SK-N-SH (cell line): ENCODE data around the gene COL5A1. TPM values are rescaled to one million over a fixed set of nuclear protein-coding genes. Genes with fewer than 3 reads are reported as not detected.
A peak's percentile ranks its signal among the peaks of the same experiment; 100 is the strongest.

Source experiments
- CTCF ChIA-PET: fragments of 300-600, 350-600 bp; formaldehyde crosslinking; extraction: SDS; loops from one replicate; lab custom pipeline; 2021; lab: Yijun Ruan, JAX
- POLR2A ChIA-PET: fragments of 350-600 bp; sonication (Branson Sonifier 250); formaldehyde crosslinking; extraction: SDS; loops from one replicate; lab custom pipeline; 2020; ENCODE audit warnings: antibody characterized with exemption, inconsistent platforms; lab: Yijun Ruan, JAX
- DNase-seq: peaks from one replicate; pipeline ENCODE4 v3.0.0; 2012
- H2AFZ ChIP-seq: fragments of 200-600 bp; sonication (generic); 2 replicates; pipeline ENCODE4 v1.8.1; 2016; ENCODE audit warnings: antibody characterized with exemption, mild to moderate bottlenecking, low read depth
- H3F3A ChIP-seq: fragments of 200-600 bp; sonication (generic); replicated peaks from 2 replicates; pipeline ENCODE3; 2016; ENCODE audit warnings: antibody characterized with exemption, mild to moderate bottlenecking; ENCODE audit not compliant: insufficient read depth
- H3K27ac ChIP-seq, 2 experiments: fragments of 200-500 bp in 1 of 2; fragments of 200-600 bp in 1 of 2; sonication (Bioruptor generic) in 1 of 2; sonication (generic), shearing (Covaris generic) in 1 of 2; 2 replicates each; pipeline versions ENCODE4 v1.5.1 to v1.6.1; 2014 to 2016; ENCODE audit warnings: low read depth in 2 of 2, inconsistent platforms in 1 of 2, low read length in 1 of 2, mild to moderate bottlenecking in 1 of 2, mixed read lengths in 1 of 2
- H3K27me3 ChIP-seq: fragments of 200-600 bp; sonication (generic), shearing (Covaris generic); 2 replicates; pipeline ENCODE4 v1.6.1; 2016; ENCODE audit warnings: mixed run types; ENCODE audit not compliant: insufficient read depth
- H3K36me3 ChIP-seq, 2 experiments: fragments of 200-500 bp in 1 of 2; fragments of 200-600 bp in 1 of 2; sonication (Bioruptor generic) in 1 of 2; sonication (generic) in 1 of 2; replicated peaks in 1 of 2; 2 replicates each; pipeline versions ENCODE3 to v1.5.1; 2014 to 2016; ENCODE audit warnings: low read length in 1 of 2, mild to moderate bottlenecking in 1 of 2; ENCODE audit not compliant: insufficient read depth in 2 of 2, control insufficient read depth in 1 of 2
- H3K4me1 ChIP-seq, 2 experiments: fragments of 200-500 bp in 1 of 2; fragments of 200-600 bp in 1 of 2; sonication (Bioruptor generic) in 1 of 2; sonication (generic), shearing (Covaris generic) in 1 of 2; 2 replicates each; pipeline versions ENCODE4 v1.5.1 to v1.6.1; 2014 to 2016; ENCODE audit warnings: low read depth in 1 of 2, low read length in 1 of 2, mixed run types in 1 of 2; ENCODE audit not compliant: insufficient read depth in 2 of 2, control insufficient read depth in 1 of 2
- H3K4me2 ChIP-seq: fragments of 200-600 bp; sonication (generic), shearing (Covaris generic); 2 replicates; pipeline ENCODE4 v1.6.1; 2017; ENCODE audit warnings: mixed run types
- H3K4me3 ChIP-seq, 2 experiments: fragments of 200-500 bp in 1 of 2; fragments of 200-600 bp in 1 of 2; sonication (Bioruptor generic) in 1 of 2; sonication (generic), shearing (Covaris generic) in 1 of 2; 2 replicates each; pipeline versions ENCODE4 v1.5.1 to v1.8.1; 2014 to 2016; ENCODE audit warnings: low read depth in 2 of 2, inconsistent platforms in 1 of 2, low read length in 1 of 2, mild to moderate bottlenecking in 1 of 2, mixed read lengths in 1 of 2, moderate library complexity in 1 of 2
- H3K79me2 ChIP-seq: fragments of 200-600 bp; sonication (generic); 2 replicates; pipeline ENCODE4 v1.8.1; 2017; ENCODE audit warnings: mild to moderate bottlenecking; ENCODE audit not compliant: insufficient read depth
- H3K9ac ChIP-seq: fragments of 200-600 bp; sonication (generic); 2 replicates; pipeline ENCODE4 v1.6.1; 2017; ENCODE audit warnings: mixed run types
- H3K9me2 ChIP-seq: fragments of 200-600 bp; sonication (generic); 2 replicates; pipeline ENCODE4 v1.6.1; 2017; ENCODE audit warnings: mixed run types
- H3K9me3 ChIP-seq: fragments of 200-600 bp; sonication (generic); 2 replicates; pipeline ENCODE4 v1.6.1; 2017; ENCODE audit warnings: mixed run types, mild to moderate bottlenecking, moderate library complexity
- H4K20me1 ChIP-seq: fragments of 200-600 bp; sonication (generic); 2 replicates; pipeline ENCODE4 v1.6.1; 2017; ENCODE audit warnings: mild to moderate bottlenecking, mixed run types; ENCODE audit not compliant: insufficient read depth
- EZH2phosphoT487 ChIP-seq: fragments of 200-600 bp; sonication (generic); IDR thresholded peaks from 2 replicates; pipeline ENCODE4 v1.6.1; 2017; ENCODE audit warnings: low read depth, mixed run types, mild to moderate bottlenecking, antibody characterized with exemption, moderate library complexity, borderline replicate concordance
- FOSL2 ChIP-seq: IDR thresholded peaks from 2 replicates; pipeline ENCODE4 v1.4.0; 2012; ENCODE audit warnings: low read depth, mild to moderate bottlenecking, moderate library complexity, borderline replicate concordance
- FOXJ3 ChIP-seq: sonication (generic); formaldehyde crosslinking; IDR thresholded peaks from 2 replicates; pipeline ENCODE4 v1.5.1; 2020; ENCODE audit warnings: mild to moderate bottlenecking, missing genetic modification reagents
- GABPA ChIP-seq: IDR thresholded peaks from 2 replicates; pipeline ENCODE4 v1.4.0; 2012; ENCODE audit warnings: low read depth, mild to moderate bottlenecking
- NRF1 ChIP-seq: IDR thresholded peaks from 2 replicates; pipeline ENCODE4 v1.6.1; 2012; ENCODE audit warnings: low read depth, mild to moderate bottlenecking, low read length
- POLR2AphosphoS5 ChIP-seq: IDR thresholded peaks from 2 replicates; pipeline ENCODE4 v1.6.1; 2012; ENCODE audit warnings: low read depth, low read length
- RAD21 ChIP-seq: IDR thresholded peaks from 2 replicates; pipeline ENCODE4 v1.6.1; 2012; ENCODE audit warnings: mild to moderate bottlenecking, low read length
- RCOR1 ChIP-seq: fragments of 150-350 bp; IDR thresholded peaks from 2 replicates; pipeline ENCODE4 v1.6.1; 2017; ENCODE audit warnings: antibody characterized with exemption, low read length
- RFX5 ChIP-seq: IDR thresholded peaks from 2 replicates; pipeline ENCODE4 v1.6.1; 2012; ENCODE audit warnings: mild to moderate bottlenecking, improper control_type of control experiment, low read length
- SMC3 ChIP-seq: IDR thresholded peaks from 2 replicates; pipeline ENCODE4 v1.6.1; 2012; ENCODE audit warnings: low read depth, low read length, improper control_type of control experiment
- TAF1 ChIP-seq: IDR thresholded peaks from 2 replicates; pipeline ENCODE4 v1.6.1; 2012; ENCODE audit warnings: low read depth, mild to moderate bottlenecking, low read length, moderate library complexity, borderline replicate concordance
- TCF12 ChIP-seq: IDR thresholded peaks from 2 replicates; pipeline ENCODE4 v1.4.0; 2012
- USF2 ChIP-seq: fragments of 150-350 bp; IDR thresholded peaks from 2 replicates; pipeline ENCODE4 v1.6.1; 2017; ENCODE audit warnings: antibody characterized with exemption, low read length, low read depth, borderline replicate concordance
- YY1 ChIP-seq: IDR thresholded peaks from 2 replicates; pipeline ENCODE4 v1.4.0; 2012; ENCODE audit warnings: low read depth, mild to moderate bottlenecking
- WGBS: methylation state at CpG from one replicate; pipeline ENCODE4 v1.1.6; 2017; ENCODE audit warnings: low lambda C conversion rate; 5-methylcytosine and 5-hydroxymethylcytosine counted together
- polyA plus RNA-seq, 3 experiments: library from polyadenylated mRNA; depleted of rRNA; stranded (reverse); fragments of >200 nt; gene quantifications; 2 replicates each; pipeline ENCODE4 v1.2.3, GENCODE V29; 2012

The COL5A1 gene
- polyA plus RNA-seq, 1 of the 3 experiments (the other 2 are of a cell fraction), result 73.8 TPM

GRCh38 chr9:134802216-134802795 is 160.7 kb downstream of the COL5A1 start:
- 92% methylated on average over 6 of the region's 17 CpGs for WGBS
- Histone ChIP-seq H3K4me3 (no peak overlapping the region), H3K9me2 (no peaks in the 10 kb centered on the region), H3K9ac (no peak overlapping the region), H3K79me2 (peaks cover 8% of the 10 kb centered on the region), H3K27ac (no peak overlapping the region), H3K4me2 (no peak overlapping the region), H3K4me1 (no peaks in the 10 kb centered on the region; a peak in 1 of 4 replicates), H3K27me3 (no peaks in the 10 kb centered on the region), H4K20me1 (peaks cover 5% of the 10 kb centered on the region; the same call in 1 of the 2 replicates), H2AFZ (no peak overlapping the region), H3K9me3 (no peaks in the 10 kb centered on the region), H3K36me3 (peaks cover 59 to 69% of the 10 kb centered on the region in 2 experiments), H3F3A (peaks cover 40% of the 10 kb centered on the region)
- TF ChIP-seq RAD21 (no peak), GABPA (no peak), TAF1 (no peak)
- POLR2A ChIA-PET, result no interaction called here
- DNase-seq, result no peak
- CTCF ChIA-PET, result interaction anchor here (1.4 to 1.7 kb wide), 2 partner anchors 7 to 24 kb away, joined by 3 to 5 read pairs; no protein-coding TSS in a partner anchor

GRCh38 chr9:134804871-134805270 is 163.3 kb downstream of the COL5A1 start:
- Histone ChIP-seq H3K4me3 (no peak overlapping the region), H3K4me1 (no peaks in the 10 kb centered on the region; a peak in 1 of 4 replicates), H3K79me2 (peaks cover 11% of the 10 kb centered on the region; the same call in 1 of the 2 replicates), H3K9me2 (no peaks in the 10 kb centered on the region), H3K4me2 (no peak overlapping the region), H3K27me3 (no peaks in the 10 kb centered on the region), H3F3A (peaks cover 54% of the 10 kb centered on the region), H4K20me1 (peaks cover 19% of the 10 kb centered on the region; the same call in 1 of the 2 replicates), H3K9me3 (no peaks in the 10 kb centered on the region), H3K9ac (no peak overlapping the region), H3K27ac (no peak overlapping the region), H3K36me3 (peaks cover 63 to 69% of the 10 kb centered on the region in 2 experiments), H2AFZ (no peak overlapping the region)
- ChIA-PET CTCF (interaction anchor here (1.1 kb wide), 1 partner anchor 635 kb away, joined by 3 read pairs; no protein-coding TSS in a partner anchor), POLR2A (interaction anchor here (0.7 kb wide), 1 partner anchor 420 kb away, joined by 3 read pairs; no protein-coding TSS in a partner anchor)
- WGBS, result 86% methylated on average over 4 of the region's 7 CpGs
- TF ChIP-seq NRF1, result no peak
- no peak for TF ChIP-seq POLR2AphosphoS5
- no peak for TF ChIP-seq FOSL2
- no peak for TF ChIP-seq RCOR1
- TF ChIP-seq YY1, result no peak
- no peak for TF ChIP-seq FOXJ3
- no peak for TF ChIP-seq TCF12
- DNase-seq, result no peak

- 81% methylated on average over 9 of the region's 9 CpGs for WGBS
- peaks cover 19% of the 10 kb centered on the region; the same call in 1 of the 2 replicates for H4K20me1 ChIP-seq
These were observed 166.3 kb downstream of the COL5A1 start for GRCh38 chr9:134807716-134808446.

More at GRCh38 chr9:134807716-134808446, 166.3 kb downstream of the COL5A1 start:
- peaks cover 3% of the 10 kb centered on the region; the same call in 1 of the 2 replicates for H3K79me2 ChIP-seq
- H3K27ac ChIP-seq, result peak overlapping the region in 1 of 2 experiments; percentile 33; a peak in 2 of 4 replicates
- no peak for TF ChIP-seq RFX5
- no peak for TF ChIP-seq SMC3
- TF ChIP-seq TCF12, result no peak
- no peak for TF ChIP-seq FOSL2
- no peak for TF ChIP-seq EZH2phosphoT487
- no peak for TF ChIP-seq USF2
- no peak for TF ChIP-seq NRF1
- no peak overlapping the region for H3K4me3 ChIP-seq
- H2AFZ ChIP-seq, result no peak overlapping the region
- H3K9me2 ChIP-seq, result no peaks in the 10 kb centered on the region
- no peak for DNase-seq
- no peaks in the 10 kb centered on the region for H3K9me3 ChIP-seq
- H3F3A ChIP-seq, result peaks cover 55% of the 10 kb centered on the region
- no peak overlapping the region for H3K9ac ChIP-seq
- ChIA-PET POLR2A (no interaction called here), CTCF (interaction anchor here (1.6 kb wide), 1 partner anchor 30 kb away, joined by 4 read pairs; no protein-coding TSS in a partner anchor)
- H3K27me3 ChIP-seq, result no peaks in the 10 kb centered on the region
- no peak overlapping the region for H3K4me2 ChIP-seq
- peaks cover 0 to 12% of the 10 kb centered on the region in 2 experiments; a peak in 3 of 4 replicates for H3K4me1 ChIP-seq
- peaks cover 64 to 68% of the 10 kb centered on the region in 2 experiments for H3K36me3 ChIP-seq
